Measurements from ENCODE around the gene SYNE1. TPM values are rescaled to one million over a fixed set of nuclear protein-coding genes. Genes with fewer than 3 reads are reported as not detected.
A peak's percentile ranks its signal among the peaks of the same experiment; 100 is the strongest.
"Not testable (repeated sequence)": the region's sequence is repeated elsewhere in the genome, so short reads cannot be mapped to it uniquely, and the experiment has no call there.

SYNE1 gene
- total RNA-seq, 2 experiments from 2014 or later = 25.8 to 25.9 TPM

DNA sequence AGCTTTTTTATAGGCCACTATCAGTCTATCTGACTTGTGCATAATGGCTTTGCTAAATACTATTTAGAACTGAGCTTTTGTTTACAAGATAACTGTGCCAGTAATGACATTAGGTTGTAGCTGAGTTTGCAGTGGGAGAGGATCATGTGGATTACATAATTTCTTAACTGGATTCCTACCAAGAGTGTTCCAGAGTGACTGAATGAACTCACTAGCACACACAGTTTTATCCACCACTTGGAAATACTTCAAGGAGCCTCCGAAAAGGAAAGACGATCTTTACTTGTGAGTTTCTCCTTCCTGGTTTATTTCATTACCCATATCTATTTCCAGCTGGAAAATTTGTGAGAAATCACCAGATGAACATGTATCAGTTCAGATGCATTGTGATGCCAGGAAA lies 10.9 kb upstream of the SYNE1 start:
- H3K27ac Mint-ChIP-seq = no peak overlapping the region
- no peak for DNase-seq
- peaks cover 6% of the 10 kb centered on the region for H3K27me3 Mint-ChIP-seq
- H3K36me3 Mint-ChIP-seq = no peaks in the 10 kb centered on the region
- CTCF ChIA-PET = no interaction called here
- H3K4me1 Mint-ChIP-seq (ENCODE audit: low read depth) = no peaks in the 10 kb centered on the region
- H3K9me3 Mint-ChIP-seq = no peaks in the 10 kb centered on the region
- POLR2A ChIA-PET = no interaction called here
- intact Hi-C loops (cut with micrococcal nuclease) = loop anchor here (10.0 kb wide), 1 partner anchor 163 kb away; no protein-coding TSS in a partner anchor
- no peak overlapping the region for H3K4me3 Mint-ChIP-seq

DNA sequence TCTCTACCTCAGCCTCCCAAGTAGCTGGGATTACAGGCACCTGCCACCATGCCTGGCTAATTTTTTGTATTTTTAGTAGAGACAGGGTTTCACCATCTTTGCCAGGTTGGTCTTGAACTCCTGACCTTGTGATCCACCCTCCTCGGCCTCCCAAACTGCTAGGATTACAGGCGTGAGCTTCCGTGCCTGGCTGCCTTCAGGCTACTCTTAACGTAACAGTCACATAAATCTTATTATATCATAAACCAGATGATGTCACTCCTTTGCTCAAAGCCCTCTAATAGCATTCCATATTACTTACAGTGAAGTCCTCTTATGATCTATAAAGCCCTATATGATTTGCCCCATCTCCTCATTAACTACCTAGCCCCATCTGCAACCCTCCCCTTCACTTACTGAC lies 9.6 kb upstream of the SYNE1 start:
- H3K4me1 Mint-ChIP-seq (ENCODE audit: low read depth); POLR2A ChIA-PET; DNase-seq; H3K27me3 Mint-ChIP-seq; H3K4me3 Mint-ChIP-seq; H3K9me3 Mint-ChIP-seq; H3K27ac Mint-ChIP-seq; H3K36me3 Mint-ChIP-seq: not testable (repeated sequence)
- CTCF ChIA-PET = interaction anchor here (0.7 kb wide), 1 partner anchor 72 kb away, joined by 3 read pairs; no protein-coding TSS in a partner anchor
- intact Hi-C loops (cut with micrococcal nuclease) = loop anchor here (10.0 kb wide), 1 partner anchor 162 kb away; no protein-coding TSS in a partner anchor

DNA sequence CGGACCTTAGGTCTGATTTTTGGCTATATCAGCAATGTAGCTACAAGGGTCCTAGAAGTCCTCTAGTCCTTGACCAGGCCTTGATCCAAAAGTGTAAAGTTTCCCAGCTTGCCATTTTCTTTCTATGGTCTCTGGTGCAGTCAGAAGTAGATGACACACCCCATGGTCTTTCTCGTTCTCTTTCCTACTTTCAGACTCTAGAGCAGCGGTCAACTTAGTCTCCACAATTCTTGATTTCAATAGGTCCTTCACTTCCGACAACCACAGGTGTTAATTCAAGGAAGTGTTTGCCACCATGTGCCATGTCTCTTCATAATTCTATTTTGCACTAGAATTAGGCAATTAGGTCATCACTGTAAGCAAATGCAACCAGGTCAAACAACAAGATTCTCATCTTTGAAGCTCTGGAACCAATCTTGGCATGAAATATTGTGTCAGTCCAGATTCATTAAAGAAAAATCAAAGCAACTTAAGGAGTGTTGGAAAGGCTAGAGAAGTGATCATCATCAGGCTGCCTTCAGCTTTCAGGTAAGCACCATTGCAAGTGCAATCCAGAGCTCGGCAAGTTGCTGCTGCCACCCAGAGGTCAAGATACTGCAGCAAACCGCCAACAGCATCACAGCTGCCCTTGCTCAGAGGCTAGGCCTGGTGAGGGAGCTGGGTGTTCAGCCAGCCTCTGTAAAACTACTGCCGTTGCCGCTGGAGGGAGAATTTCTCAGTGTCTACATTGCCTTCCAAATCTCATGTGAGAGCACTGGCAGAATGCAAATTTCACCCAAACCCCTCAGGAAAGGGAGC lies 5.6 kb upstream of the SYNE1 start:
- Mint-ChIP-seq H3K4me3 (no peak overlapping the region), H3K4me1 (ENCODE audit: low read depth) (no peaks in the 10 kb centered on the region), H3K27me3 (peaks cover 11% of the 10 kb centered on the region), H3K9me3 (no peaks in the 10 kb centered on the region), H3K27ac (no peak overlapping the region), H3K36me3 (no peaks in the 10 kb centered on the region)
- CTCF ChIA-PET = interaction anchor here (0.6 to 1.3 kb wide), 7 partner anchors 15 to 220 kb away, joined by 3 to 14 read pairs (median 4); no protein-coding TSS in a partner anchor
- DNase-seq = peak; percentile 48
- intact Hi-C loops (cut with micrococcal nuclease) = loop anchor here (2.0 to 10.0 kb wide), 2 partner anchors 90 to 158 kb away; no protein-coding TSS in a partner anchor
- POLR2A ChIA-PET = no interaction called here

DNA sequence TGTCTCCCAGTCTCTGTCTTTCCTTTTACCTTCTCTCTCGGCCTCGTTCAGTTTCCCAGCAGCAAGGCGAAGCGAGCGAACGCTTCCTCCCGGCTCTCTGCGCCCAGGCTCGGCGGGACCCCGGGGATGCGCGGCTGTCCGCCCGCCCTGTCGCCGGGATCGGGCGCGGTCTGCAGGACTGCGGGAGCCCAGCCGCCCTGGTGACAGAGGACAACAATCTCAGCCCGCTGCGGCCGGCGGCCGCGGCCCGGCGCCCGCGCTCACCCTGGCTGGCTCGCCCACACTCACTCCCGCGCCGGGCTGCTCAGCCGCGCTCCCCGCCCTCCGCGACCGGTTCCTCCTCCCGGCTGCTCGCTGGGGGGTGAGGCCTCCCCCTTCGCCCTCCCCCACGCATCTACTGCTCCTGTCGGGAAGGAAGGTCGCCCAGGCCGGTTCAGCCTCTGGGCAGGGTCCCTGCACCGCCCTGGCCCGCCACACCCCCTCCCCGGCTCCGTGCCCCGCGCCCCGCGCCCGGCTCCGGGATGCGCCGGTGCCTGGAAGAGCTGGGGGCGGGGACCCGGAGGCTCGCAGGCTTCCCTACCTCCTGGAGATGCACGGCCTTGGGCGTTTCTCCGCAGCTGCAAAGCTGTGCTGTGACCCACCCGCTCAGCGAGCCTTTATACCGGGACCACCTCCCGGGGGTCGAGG lies 410 bp downstream of the SYNE1 start:
- ChIA-PET POLR2A (no interaction called here), CTCF (interaction anchor here (0.7 kb wide), 1 partner anchor 71 kb away, joined by 3 read pairs; no protein-coding TSS in a partner anchor)
- no peak for DNase-seq
- Mint-ChIP-seq H3K27ac (no peak overlapping the region), H3K4me3 (peak overlapping the region; percentile 61), H3K36me3 (no peaks in the 10 kb centered on the region), H3K27me3 (peaks cover 29% of the 10 kb centered on the region), H3K9me3 (no peaks in the 10 kb centered on the region), H3K4me1 (ENCODE audit: low read depth) (peaks cover 8% of the 10 kb centered on the region)
- intact Hi-C loops (cut with micrococcal nuclease) = no loop called here

- CTCF ChIA-PET = no interaction called here
- Mint-ChIP-seq H3K36me3 (no peaks in the 10 kb centered on the region), H3K9me3 (no peaks in the 10 kb centered on the region), H3K4me3 (peak overlapping the region; percentile 61), H3K27ac (no peak overlapping the region), H3K27me3 (peaks cover 29% of the 10 kb centered on the region), H3K4me1 (ENCODE audit: low read depth) (peaks cover 8% of the 10 kb centered on the region)
- intact Hi-C loops (cut with micrococcal nuclease) = no loop called here
- DNase-seq = no peak
- POLR2A ChIA-PET = no interaction called here
Observed at GRCh38 chr6:152636021-152636608, 1.0 kb downstream of the SYNE1 start.

GRCh38 chr6:152634773-152635172 lies 2.4 kb downstream of the SYNE1 start:
- DNase-seq = peak; percentile 11
- ChIA-PET POLR2A (no interaction called here), CTCF (no interaction called here)
- H3K4me1 Mint-ChIP-seq (ENCODE audit: low read depth) = peaks cover 8% of the 10 kb centered on the region
- H3K36me3 Mint-ChIP-seq = no peaks in the 10 kb centered on the region
- no peaks in the 10 kb centered on the region for H3K9me3 Mint-ChIP-seq
- intact Hi-C loops (cut with micrococcal nuclease) = no loop called here
- peaks cover 29% of the 10 kb centered on the region for H3K27me3 Mint-ChIP-seq
- no peak overlapping the region for H3K27ac Mint-ChIP-seq
- H3K4me3 Mint-ChIP-seq = no peak overlapping the region

DNA sequence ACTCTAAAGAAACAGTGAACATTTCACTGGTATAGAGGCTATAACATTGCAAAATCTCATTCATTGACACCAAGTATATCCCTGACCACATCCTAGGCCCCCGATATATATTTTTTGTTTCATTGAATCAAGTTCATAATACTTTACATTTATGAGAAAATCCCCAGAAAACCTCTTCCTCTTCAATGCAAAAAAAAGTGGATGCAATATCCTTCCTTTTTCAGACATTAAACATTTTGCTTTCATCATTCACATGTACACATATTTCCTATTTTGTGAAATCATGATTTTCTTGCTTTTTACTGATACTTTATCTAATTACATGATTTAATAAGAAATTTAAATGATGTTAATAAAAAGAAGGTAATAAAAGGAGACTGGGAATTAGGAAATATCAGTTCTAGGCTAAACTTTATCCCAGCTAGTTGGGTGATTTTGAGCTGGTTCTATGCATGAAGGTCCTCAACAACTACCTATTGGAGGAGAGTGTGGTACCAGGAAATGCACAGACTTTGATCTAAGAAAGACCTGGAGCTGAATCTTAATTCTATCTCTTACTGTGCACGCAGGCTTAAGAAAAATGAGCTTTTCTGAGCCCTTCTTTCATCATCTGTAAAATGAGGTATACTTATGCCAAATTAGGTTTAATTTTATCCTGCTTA lies 4.9 kb downstream of the SYNE1 start:
- Mint-ChIP-seq H3K9me3 (no peaks in the 10 kb centered on the region), H3K4me3 (no peak overlapping the region), H3K27ac (no peak overlapping the region), H3K27me3 (peaks cover 15% of the 10 kb centered on the region), H3K36me3 (no peaks in the 10 kb centered on the region), H3K4me1 (ENCODE audit: low read depth) (peaks cover 8% of the 10 kb centered on the region)
- intact Hi-C loops (cut with micrococcal nuclease) = no loop called here
- CTCF ChIA-PET = no interaction called here
- POLR2A ChIA-PET = no interaction called here
- DNase-seq = no peak

- H3K27ac Mint-ChIP-seq = no peak overlapping the region
- no peak overlapping the region for H3K4me3 Mint-ChIP-seq
Observed at GRCh38 chr6:152631376-152631775, 5.8 kb downstream of the SYNE1 start.

GRCh38 chr6:152630832-152631231 lies 6.3 kb downstream of the SYNE1 start:
- Mint-ChIP-seq H3K4me1 (ENCODE audit: low read depth) (peaks cover 4% of the 10 kb centered on the region), H3K27me3 (peaks cover 6% of the 10 kb centered on the region), H3K36me3 (no peaks in the 10 kb centered on the region), H3K9me3 (no peaks in the 10 kb centered on the region), H3K4me3 (no peak overlapping the region), H3K27ac (no peak overlapping the region)
- ChIA-PET POLR2A (no interaction called here), CTCF (no interaction called here)
- intact Hi-C loops (cut with micrococcal nuclease) = no loop called here
- DNase-seq = no peak

More at GRCh38 chr6:152631376-152631775, 5.8 kb downstream of the SYNE1 start:
- Mint-ChIP-seq H3K4me1 (ENCODE audit: low read depth) (peaks cover 7% of the 10 kb centered on the region), H3K36me3 (no peaks in the 10 kb centered on the region), H3K9me3 (no peaks in the 10 kb centered on the region), H3K27me3 (peaks cover 12% of the 10 kb centered on the region)
- ChIA-PET CTCF (no interaction called here), POLR2A (no interaction called here)
- intact Hi-C loops (cut with micrococcal nuclease) = no loop called here
- DNase-seq = no peak

DNA sequence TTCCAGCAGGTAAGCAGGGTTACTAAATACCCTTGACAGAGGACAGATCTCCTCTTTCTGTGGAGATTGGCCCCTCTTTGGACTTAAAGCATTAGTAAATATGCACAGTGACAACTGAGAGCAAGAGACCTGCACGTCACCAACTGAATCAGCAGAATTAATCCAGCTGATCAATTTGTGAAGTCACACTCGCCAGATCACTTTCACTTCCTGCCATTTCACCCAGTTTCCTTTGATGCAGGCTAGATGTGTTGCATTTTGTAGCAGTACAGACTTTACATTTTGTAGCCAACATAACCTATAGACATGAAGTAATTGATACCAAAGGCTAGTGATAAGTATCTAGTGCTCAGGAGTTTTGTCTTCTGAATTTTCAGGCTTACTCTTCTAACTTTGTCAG lies 11.9 kb downstream of the SYNE1 start:
- H3K36me3 Mint-ChIP-seq = no peaks in the 10 kb centered on the region
- H3K4me1 Mint-ChIP-seq (ENCODE audit: low read depth) = peaks cover 2% of the 10 kb centered on the region
- DNase-seq = no peak
- H3K27ac Mint-ChIP-seq = no peak overlapping the region
- CTCF ChIA-PET = no interaction called here
- H3K9me3 Mint-ChIP-seq = no peaks in the 10 kb centered on the region
- no peak overlapping the region for H3K4me3 Mint-ChIP-seq
- POLR2A ChIA-PET = no interaction called here
- intact Hi-C loops (cut with micrococcal nuclease) = no loop called here
- H3K27me3 Mint-ChIP-seq = no peaks in the 10 kb centered on the region

DNA sequence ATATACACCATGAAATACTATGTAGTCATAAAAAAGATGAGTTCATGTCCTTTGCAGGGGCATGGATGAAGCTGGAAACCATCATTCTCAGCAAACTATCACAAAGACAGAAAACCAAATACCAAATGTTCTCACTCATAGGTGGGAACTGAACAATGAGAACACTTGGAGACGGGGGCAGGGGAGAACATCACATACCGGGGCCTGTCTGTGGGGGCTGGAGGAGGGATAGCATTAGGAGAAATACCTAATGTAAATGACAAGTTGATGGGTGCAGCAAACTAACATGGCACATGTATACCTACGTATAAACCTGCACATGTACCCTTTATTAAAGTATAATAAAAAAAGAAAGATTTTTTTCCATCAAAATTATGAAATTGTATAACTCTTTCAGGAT lies 22.4 kb downstream of the SYNE1 start:
- intact Hi-C loops (cut with micrococcal nuclease); H3K27me3 Mint-ChIP-seq; POLR2A ChIA-PET; H3K9me3 Mint-ChIP-seq; H3K4me1 Mint-ChIP-seq (ENCODE audit: low read depth); H3K36me3 Mint-ChIP-seq; H3K4me3 Mint-ChIP-seq; H3K27ac Mint-ChIP-seq; DNase-seq: not testable (repeated sequence)
- CTCF ChIA-PET = interaction anchor here (0.6 kb wide), 1 partner anchor 15 kb away, joined by 3 read pairs; no protein-coding TSS in a partner anchor

GRCh38 chr6:152609125-152609670 lies 28.0 kb downstream of the SYNE1 start:
- intact Hi-C loops (cut with micrococcal nuclease) = no loop called here
- DNase-seq = no peak
- H3K36me3 Mint-ChIP-seq = no peaks in the 10 kb centered on the region
- H3K27ac Mint-ChIP-seq = no peak overlapping the region
- CTCF ChIA-PET = no interaction called here
- no peak overlapping the region for H3K4me3 Mint-ChIP-seq
- no peaks in the 10 kb centered on the region for H3K4me1 Mint-ChIP-seq (ENCODE audit: low read depth)
- H3K9me3 Mint-ChIP-seq = no peaks in the 10 kb centered on the region
- POLR2A ChIA-PET = no interaction called here
- no peaks in the 10 kb centered on the region for H3K27me3 Mint-ChIP-seq
